Endothelial cell of umbilical vein (primary cell): ENCODE measurements around the gene GTPBP4. TPM values are rescaled to one million over a fixed set of nuclear protein-coding genes. Genes with fewer than 3 reads are reported as not detected.

Source experiments
- BruUV-seq: library from RNA; stranded (reverse); fragments of 400-500 nt; replicated peaks from 2 replicates; lab custom pipeline; 2021; lab: Mats Ljungman, UMichigan
- CTCF ChIA-PET: fragments of 300-600, 350-600 bp; sonication (Branson Sonifier 250); formaldehyde crosslinking; loops from one replicate; lab custom pipeline; 2021; ENCODE audit warnings: antibody characterized with exemption, inconsistent platforms; lab: Charles Lee
- POLR2A ChIA-PET: fragments of 300-600, 350-600 bp; sonication (Branson Sonifier 250); formaldehyde crosslinking; loops from one replicate; lab custom pipeline; 2021; ENCODE audit warnings: antibody characterized with exemption, inconsistent platforms; lab: Charles Lee
- DNase-seq: peaks from one replicate; pipeline ENCODE4 v3.0.0-alpha.2; 2011; ENCODE audit warnings: low read depth, low spot score
- FAIRE-seq: peaks from 2 replicates; lab custom pipeline; 2011; peaks lifted over from hg19 to GRCh38; lab: Jason Lieb, UNC
- H2AFZ ChIP-seq: 2 replicates; pipeline ENCODE4 v1.6.0; 2012; ENCODE audit warnings: low read depth, low read length, control low read depth, inconsistent platforms
- H3K27ac ChIP-seq: 2 replicates; pipeline ENCODE4 v1.5.1; 2011; ENCODE audit warnings: low read depth, mild to moderate bottlenecking, control low read depth, low read length, moderate library complexity; ENCODE audit not compliant: insufficient read depth
- H3K27me3 ChIP-seq, 2 experiments: 2 replicates each; pipeline versions ENCODE4 v1.6.0 to v1.6.1; 2011; ENCODE audit warnings: low read length in 2 of 2, mixed read lengths in 1 of 2; ENCODE audit not compliant: control insufficient read depth in 2 of 2, insufficient read depth in 2 of 2
- H3K36me3 ChIP-seq, 2 experiments: 2 replicates in 1 of 2; 3 replicates in 1 of 2; pipeline ENCODE4 v1.5.1; 2011; ENCODE audit warnings: low read length in 2 of 2, mild to moderate bottlenecking in 1 of 2, moderate library complexity in 1 of 2; ENCODE audit not compliant: control insufficient read depth in 2 of 2, insufficient read depth in 2 of 2; ENCODE audit errors: extremely low read depth in 1 of 2
- H3K4me1 ChIP-seq: 3 replicates; pipeline ENCODE4 v1.5.1; 2011; ENCODE audit warnings: mild to moderate bottlenecking, low read length; ENCODE audit not compliant: control insufficient read depth, insufficient read depth; ENCODE audit errors: extremely low read depth
- H3K4me2 ChIP-seq: 2 replicates; pipeline ENCODE4 v1.6.1; 2011; ENCODE audit warnings: low read length, control low read depth, mixed read lengths; ENCODE audit not compliant: insufficient read depth
- H3K4me3 ChIP-seq, 3 experiments: fragments of 200-600 bp in 1 of 3; sonication (generic), shearing (Covaris generic) in 1 of 3; replicated peaks in 1 of 3; 2 replicates each; pipeline ENCODE4 v1.5.1; 2011 to 2016; ENCODE audit warnings: control low read depth in 3 of 3, low read length in 3 of 3, mild to moderate bottlenecking in 2 of 3, inconsistent platforms in 1 of 3, low read depth in 1 of 3, moderate library complexity in 1 of 3; ENCODE audit not compliant: insufficient read depth in 1 of 3
- H3K79me2 ChIP-seq: 2 replicates; pipeline ENCODE4 v1.6.0; 2012; ENCODE audit warnings: low read length, inconsistent platforms; ENCODE audit not compliant: control insufficient read depth, insufficient read depth
- H3K9ac ChIP-seq: replicated peaks from 2 replicates; pipeline ENCODE3; 2011; ENCODE audit warnings: low read length, control low read depth; ENCODE audit not compliant: insufficient read depth; ENCODE audit errors: extremely low read depth
- H3K9me1 ChIP-seq: replicated peaks from 3 replicates; pipeline ENCODE4 v1.6.0; 2011; ENCODE audit warnings: mild to moderate bottlenecking, low read length; ENCODE audit not compliant: control insufficient read depth, insufficient read depth; ENCODE audit errors: extremely low read depth
- H3K9me3 ChIP-seq: replicated peaks from 2 replicates; pipeline ENCODE4 v1.5.1; 2012; ENCODE audit warnings: low read length, inconsistent platforms; ENCODE audit not compliant: control insufficient read depth, insufficient read depth
- H4K20me1 ChIP-seq: replicated peaks from 2 replicates; pipeline ENCODE3; 2011; ENCODE audit warnings: mild to moderate bottlenecking, low read length; ENCODE audit not compliant: control insufficient read depth, insufficient read depth; ENCODE audit errors: extremely low read depth
- CTCF ChIP-seq, 2 donors: IDR thresholded peaks; 1 replicate in 1 of 2; 2 replicates in 1 of 2; pipeline ENCODE4 v1.5.1; 2011; ENCODE audit warnings: low read length in 2 of 2, mild to moderate bottlenecking in 2 of 2, moderate library complexity in 2 of 2, control low read depth in 1 of 2, inconsistent platforms in 1 of 2, low read depth in 1 of 2; ENCODE audit not compliant: insufficient read depth in 1 of 2; ENCODE audit errors: extremely low read depth in 1 of 2
- EZH2 ChIP-seq: IDR thresholded peaks from 2 replicates; pipeline ENCODE4 v1.6.1; 2012; ENCODE audit warnings: borderline replicate concordance, low read depth, mild to moderate bottlenecking, moderate library complexity, low read length, inconsistent platforms; ENCODE audit not compliant: severe bottlenecking
- FOS ChIP-seq: IDR thresholded peaks from 2 replicates; pipeline ENCODE4 v1.6.1; 2011; ENCODE audit warnings: mild to moderate bottlenecking, low read length, moderate library complexity, borderline replicate concordance; ENCODE audit not compliant: insufficient read depth
- GATA2 ChIP-seq: IDR thresholded peaks from 2 replicates; pipeline ENCODE4 v1.7.0; 2011; ENCODE audit warnings: low read depth, mild to moderate bottlenecking, moderate library complexity, mixed read lengths, low read length; ENCODE audit not compliant: insufficient read length, insufficient read depth
- JUN ChIP-seq: IDR thresholded peaks from 2 replicates; pipeline ENCODE4 v1.6.1; 2011; ENCODE audit warnings: borderline replicate concordance, low read depth; ENCODE audit not compliant: insufficient read length, insufficient read depth
- MAX ChIP-seq: IDR thresholded peaks from 2 replicates; pipeline ENCODE4 v1.6.1; 2011; ENCODE audit not compliant: insufficient read depth, insufficient read length
- MYC ChIP-seq: IDR thresholded peaks from one replicate; pipeline ENCODE4 v1.6.1; 2011; ENCODE audit warnings: mild to moderate bottlenecking, low read depth, low read length
- POLR2A ChIP-seq: IDR thresholded peaks from 2 replicates; pipeline ENCODE4 v1.6.1; 2012; ENCODE audit warnings: low read depth, mild to moderate bottlenecking, control low read depth, low read length
- POLR2AphosphoS5 ChIP-seq: IDR thresholded peaks from 2 replicates; pipeline ENCODE4 v1.6.1; 2012; ENCODE audit warnings: low read depth, mild to moderate bottlenecking, control low read depth, low read length, moderate library complexity; ENCODE audit not compliant: insufficient read depth
- dilution Hi-C: fragments of 300-500 bp; cut with MboI; formaldehyde crosslinking; loops from one replicate; pipeline ENCODE4 v1.15.0; 2019; ENCODE audit warnings: low sequenced_read_pairs; ENCODE audit not compliant: extremely low pct_ligation_motif_present
- intact Hi-C: fragments of 100-400 bp; cut with micrococcal nuclease; formaldehyde crosslinking; loops from one replicate; pipeline ENCODE4 v1.10.0; 2022
- polyA plus RNA-seq, 4 experiments: library from polyadenylated mRNA; depleted of rRNA in 3 of 4; stranded (reverse) in 3 of 4; unstranded in 1 of 4; fragments of >200 nt; gene quantifications; 2 replicates each; pipeline versions ENCODE4 v1.2.1 to v1.2.3, GENCODE V29; 2011 to 2012; ENCODE audit warnings: missing spikeins in 1 of 4
- total RNA-seq: library from RNA; stranded (reverse); gene quantifications from 2 replicates; pipeline ENCODE4 v1.2.3, GENCODE V29; 2021

Gene GTPBP4
- total and polyA plus RNA-seq, 2 donors (not counting 3 experiments of a cell fraction or from before 2014, with no cell fraction given) = 12.4 to 69.3 TPM

- ChIA-PET POLR2A (no interaction called here), CTCF (no interaction called here)
- H3K27me3 ChIP-seq = peaks cover 3 to 7% of the 10 kb centered on the region in 2 experiments
- no peaks in the 10 kb centered on the region for H3K9me1 ChIP-seq
- H3K4me2 ChIP-seq = no peak overlapping the region
- no TSS peak for BruUV-seq
- no peaks in the 10 kb centered on the region for H3K79me2 ChIP-seq
- H3K9ac ChIP-seq = no peak overlapping the region
- H2AFZ ChIP-seq = no peak overlapping the region
- TF ChIP-seq POLR2AphosphoS5 = no peak
- TF ChIP-seq POLR2A = no peak
- TF ChIP-seq GATA2 = no peak
- no peak for TF ChIP-seq FOS
- TF ChIP-seq CTCF (IDR thresholded peaks at IDR 0.05; ENCODE audit: extremely low read depth in 1 of 2, insufficient read depth in 1 of 2, low read depth in 1 of 2, low read length in 2 of 2) = no peak
- no peak for TF ChIP-seq EZH2
- no peak for TF ChIP-seq JUN
- TF ChIP-seq MAX = no peak
- no peak for TF ChIP-seq MYC
- no peak for DNase-seq
- no peak overlapping the region for H3K4me3 ChIP-seq
- dilution Hi-C loops (no loop called here), intact Hi-C loops (no loop called here)
- H3K4me1 ChIP-seq = no peaks in the 10 kb centered on the region
- no peak overlapping the region for H3K27ac ChIP-seq
- H3K9me3 ChIP-seq = no peaks in the 10 kb centered on the region
- no peak for FAIRE-seq
- H3K36me3 ChIP-seq = no peaks in the 10 kb centered on the region
- H4K20me1 ChIP-seq = no peaks in the 10 kb centered on the region
These were observed 25.9 kb upstream of the GTPBP4 start for GRCh38 chr10:962342-962741.
